ES-I3 (cell line): ENCODE results near the gene NDUFC2.

Experiments
- H3K36me3 ChIP-seq: 2 replicates; pipeline ENCODE4 v1.6.1; 2013; ENCODE audit warnings: mild to moderate bottlenecking, low read length, control low read depth, moderate library complexity; ENCODE audit not compliant: insufficient read depth
- H3K4me1 ChIP-seq: 2 replicates; pipeline ENCODE4 v1.6.1; 2013; ENCODE audit warnings: mild to moderate bottlenecking, control low read depth, low read length; ENCODE audit not compliant: insufficient read depth
- H3K9ac ChIP-seq: 2 replicates; pipeline ENCODE4 v1.6.1; 2013; ENCODE audit warnings: low read depth, mild to moderate bottlenecking, low read length, moderate library complexity
- H3K9me3 ChIP-seq: 2 replicates; pipeline ENCODE4 v1.6.1; 2013; ENCODE audit warnings: mild to moderate bottlenecking, low read length, moderate library complexity; ENCODE audit not compliant: control insufficient read depth, insufficient read depth

NDUFC2 gene

DNA sequence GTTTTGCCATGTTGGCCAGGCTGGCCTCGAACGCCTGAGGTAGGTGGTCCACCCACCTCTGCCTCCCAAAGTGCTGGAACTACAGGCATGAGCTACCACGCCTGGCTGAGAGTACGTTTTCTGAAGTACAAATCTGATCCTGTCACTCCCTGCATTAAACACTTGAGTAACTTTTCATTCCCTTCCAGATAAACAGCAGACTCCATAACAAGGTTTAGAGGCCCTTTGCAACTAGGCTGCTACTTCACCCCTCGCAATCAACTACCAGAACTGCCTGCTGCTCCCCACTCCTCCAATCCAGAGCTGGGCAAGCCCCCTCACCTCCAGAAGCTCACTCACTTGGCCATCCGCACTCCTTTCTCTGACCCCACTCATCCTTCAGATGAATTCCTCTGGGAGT is 58.1 kb downstream of the NDUFC2 start:
- no peaks in the 10 kb centered on the region; the same call in 1 of the 2 replicates for H3K4me1 ChIP-seq
- no peaks in the 10 kb centered on the region for H3K9me3 ChIP-seq
- H3K9ac ChIP-seq = no peak overlapping the region
- no peaks in the 10 kb centered on the region for H3K36me3 ChIP-seq

DNA sequence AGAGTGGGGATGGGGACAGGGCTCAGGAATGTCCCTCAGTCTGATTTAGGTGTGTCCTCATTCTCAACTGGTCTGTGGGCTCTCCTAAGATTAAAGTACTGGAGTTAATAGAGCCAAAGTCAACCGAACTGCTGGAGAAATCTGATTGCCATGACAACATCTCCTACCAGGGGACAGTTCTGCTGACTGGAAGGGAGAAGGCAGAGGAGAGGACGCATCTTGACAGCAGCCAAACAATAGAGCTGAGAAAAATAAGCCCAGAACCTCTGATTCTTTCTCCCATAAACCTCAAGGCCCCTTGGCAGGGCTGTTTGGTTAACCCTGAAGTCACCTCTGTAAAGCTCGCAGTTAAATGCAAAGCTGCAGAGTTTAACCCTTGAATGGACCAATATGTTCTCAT is 59.4 kb downstream of the NDUFC2 start:
- Histone ChIP-seq H3K36me3 (no peaks in the 10 kb centered on the region; the same call in 1 of the 2 replicates), H3K4me1 (no peaks in the 10 kb centered on the region; the same call in 1 of the 2 replicates), H3K9ac (no peak overlapping the region), H3K9me3 (no peaks in the 10 kb centered on the region)

DNA sequence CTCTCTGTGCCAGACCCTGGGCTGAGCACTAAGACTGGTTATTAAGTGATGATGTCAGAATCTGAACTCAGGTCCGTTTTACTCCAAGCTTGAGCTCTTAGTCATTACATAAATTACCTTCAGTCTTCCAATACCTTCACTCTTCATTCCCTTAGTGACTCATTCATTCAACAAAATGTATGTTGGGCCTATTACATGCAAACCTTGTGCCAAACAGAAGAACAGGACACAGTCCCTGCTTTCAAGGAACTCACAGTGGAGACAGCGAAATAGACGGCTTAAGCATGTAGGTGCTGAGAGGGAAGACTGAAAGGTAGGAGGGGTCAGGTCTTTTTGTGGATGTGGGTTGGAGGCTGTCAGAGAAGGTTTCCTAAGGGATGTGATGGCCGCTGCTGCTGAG is 59.9 kb downstream of the NDUFC2 start:
- Histone ChIP-seq H3K9me3 (no peaks in the 10 kb centered on the region), H3K4me1 (no peaks in the 10 kb centered on the region; the same call in 1 of the 2 replicates), H3K36me3 (no peaks in the 10 kb centered on the region; the same call in 1 of the 2 replicates), H3K9ac (no peak overlapping the region)
